ENCODE data around the gene TUBA1B. TPM values are rescaled to one million over a fixed set of nuclear protein-coding genes. Genes with fewer than 3 reads are reported as not detected.

Gene TUBA1B
- total and polyA plus RNA-seq, 2 of the 8 experiments (the other 6 are each of a cell fraction or from before 2014, with no cell fraction given), result 2,092 to 6,837 TPM

- 94% methylated on average over 6 of the region's 6 CpGs; no CpG with 5 or more reads in 1 of the 2 experiments for WGBS, 2 experiments (ENCODE audit: extremely low coverage in 1 of 2, insufficient coverage in 1 of 2, insufficient read length in 1 of 2, insufficient replicate concordance in 2 of 2, low coverage in 1 of 2, low lambda C conversion rate in 2 of 2, missing lambda C conversion rate in 1 of 2)
- no peaks in the 10 kb centered on the region for H3K79me2 ChIP-seq (ENCODE audit: control insufficient read depth in 1 of 2, insufficient read depth in 2 of 2, low read length in 2 of 2)
- H3K79me1 ChIP-seq (ENCODE audit: low read depth, low read length), result no peaks in the 10 kb centered on the region
- H2BK120ac ChIP-seq (replicated peaks; ENCODE audit: low read depth, low read length), result no peak overlapping the region
- H2BK5ac ChIP-seq (ENCODE audit: low read depth, low read length), result no peak overlapping the region
- no peaks in the 10 kb centered on the region for H3K9me3 ChIP-seq (ENCODE audit: insufficient read depth in 2 of 2, low read depth in 1 of 2, low read length in 1 of 2)
- H3K4me3 ChIP-seq (ENCODE audit: extremely low read depth in 1 of 4, insufficient read depth in 2 of 4, low read depth in 3 of 4, low read length in 4 of 4), result no peak overlapping the region
- H2BK20ac ChIP-seq (ENCODE audit: low read length), result no peak overlapping the region
- H2AFZ ChIP-seq (ENCODE audit: low read length), result no peak overlapping the region
- H4K20me1 ChIP-seq (replicated peaks in 1 of 2; ENCODE audit: control insufficient read depth in 1 of 2, insufficient read depth in 2 of 2, low read length in 2 of 2), result peaks cover 0 to 4% of the 10 kb centered on the region in 2 experiments
- H2AK5ac ChIP-seq (ENCODE audit: low read depth, low read length), result no peak overlapping the region
- CTCF ChIA-PET (ENCODE audit: partially characterized antibody), result interaction anchor here (0.6 to 16.2 kb wide), 15 partner anchors 8 to 190 kb away, joined by 3 to 235 read pairs (median 6); partner anchors contain the start of genes LMBR1L, TUBA1B and WNT10B
- H3K27me3 ChIP-seq (replicated peaks in 1 of 4; ENCODE audit: control insufficient read depth in 3 of 4, extremely low read depth in 1 of 4, insufficient read depth in 3 of 4, low read length in 3 of 4), result peaks cover 0 to 1% (median 0%) of the 10 kb centered on the region in 4 experiments; a peak in 3 of 7 replicates
- H3K27ac ChIP-seq (ENCODE audit: low read depth, low read length), result no peak overlapping the region
- POLR2A ChIA-PET (ENCODE audit: partially characterized antibody), result interaction anchor here (1.2 to 4.4 kb wide), 5 partner anchors 9 to 31 kb away, joined by 3 to 27 read pairs (median 5); partner anchors contain the start of genes LMBR1L and TUBA1B
- H3K36me3 ChIP-seq (ENCODE audit: control insufficient read depth in 2 of 4, insufficient read depth in 4 of 4, low read length in 3 of 4), result peaks cover 10 to 33% (median 22%) of the 10 kb centered on the region in 4 experiments; a peak in 7 of 8 replicates
- FAIRE-seq (no peak), DNase-seq (ENCODE audit: low read depth in 1 of 2, low spot score in 2 of 2) (no peak)
- H4K5ac ChIP-seq (ENCODE audit: insufficient read length, low read depth, low read length), result no peak overlapping the region
- no peak overlapping the region for H3K4ac ChIP-seq (replicated peaks; ENCODE audit: insufficient read length, low read depth, low read length)
- no peak overlapping the region for H4K8ac ChIP-seq (ENCODE audit: extremely low read depth, insufficient read depth, low read length)
- H2BK15ac ChIP-seq (ENCODE audit: low read length), result no peak overlapping the region
- H2BK12ac ChIP-seq (ENCODE audit: low read depth, low read length), result no peak overlapping the region
- no peak overlapping the region for H3K23ac ChIP-seq (ENCODE audit: insufficient read length)
- no peak overlapping the region for H3K18ac ChIP-seq (ENCODE audit: extremely low read depth, low read length)
- H3K14ac ChIP-seq (ENCODE audit: insufficient read length), result no peak overlapping the region
- H3K9ac ChIP-seq (replicated peaks in 1 of 4; ENCODE audit: extremely low read depth in 1 of 4, low read depth in 3 of 4, low read length in 3 of 4), result no peak overlapping the region
- TF ChIP-seq RNF2 (IDR thresholded peaks at IDR 0.05; ENCODE audit: borderline replicate concordance, low read depth, low read length, missing control alignments, poor library complexity, severe bottlenecking) (no peak), POU5F1 (IDR thresholded peaks at IDR 0.05; ENCODE audit: low read depth, low read length) (no peak), SUZ12 (IDR thresholded peaks at IDR 0.05; ENCODE audit: low read length) (no peak)
- no peaks in the 10 kb centered on the region; a peak in 2 of 7 replicates for H3K4me1 ChIP-seq (replicated peaks in 1 of 4; ENCODE audit: control insufficient read depth in 3 of 4, insufficient read depth in 4 of 4, low read length in 3 of 4)
- no peak overlapping the region for H3K4me2 ChIP-seq (ENCODE audit: insufficient read depth in 1 of 2, low read depth in 2 of 2, low read length in 2 of 2)
- no peak overlapping the region for H4K91ac ChIP-seq (replicated peaks; ENCODE audit: insufficient read length, low read length)
- H3K23me2 ChIP-seq (ENCODE audit: low read depth, low read length), result no peaks in the 10 kb centered on the region
- no peak overlapping the region for H3K56ac ChIP-seq (replicated peaks; ENCODE audit: insufficient read length, low read depth, low read length)
Measured at GRCh38 chr12:49100380-49100779, 30.8 kb downstream of the TUBA1B start.
